Measurements from ENCODE around the gene PHKG1.

DNA sequence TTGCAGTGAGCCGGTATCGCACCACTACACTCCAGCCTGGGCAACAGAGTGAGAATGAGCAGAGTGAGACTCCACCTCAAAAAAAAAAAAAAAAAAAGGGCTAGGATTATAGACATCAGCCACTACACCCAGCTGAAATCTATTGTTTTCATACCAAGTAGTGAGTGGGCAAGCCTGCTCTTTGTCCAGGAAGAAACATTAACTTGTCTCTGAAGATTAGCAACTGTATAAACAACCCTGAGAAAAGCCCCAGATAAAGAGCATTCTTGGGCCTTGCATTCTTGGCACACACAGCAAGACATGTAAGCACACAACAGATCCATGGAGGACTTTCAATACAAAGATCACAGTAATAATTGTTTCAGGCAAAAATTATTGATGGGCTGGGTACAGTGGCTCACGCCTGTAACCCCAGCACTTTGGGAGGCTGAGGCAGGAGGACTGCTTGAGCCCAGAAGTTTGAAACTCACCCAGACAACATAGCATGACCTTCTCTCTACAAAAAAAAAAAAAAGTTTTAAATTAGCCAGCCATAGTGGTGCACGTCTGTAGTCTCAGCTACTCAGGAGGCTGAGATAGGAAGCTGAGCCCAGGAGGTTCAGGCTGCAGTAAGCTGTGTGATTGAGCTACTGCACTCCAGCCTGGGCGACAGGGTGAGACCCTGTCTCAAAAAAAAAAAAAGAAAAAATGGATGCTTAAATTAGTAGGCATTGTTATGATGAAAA lies 45.9 kb downstream of the PHKG1 start:
- TF ChIP-seq FOXM1 (IDR thresholded peaks at IDR 0.05; ENCODE audit: borderline replicate concordance, low read depth) (no peak), TAF1 (IDR thresholded peaks at IDR 0.05; ENCODE audit: low read depth) (no peak), CEBPB (IDR thresholded peaks at IDR 0.05) (no peak), RAD21 (IDR thresholded peaks at IDR 0.05; ENCODE audit: low read depth) (no peak), TEAD4 (IDR thresholded peaks at IDR 0.05) (no peak), CREB1 (IDR thresholded peaks at IDR 0.05; ENCODE audit: low read depth) (no peak), EGR1 (IDR thresholded peaks at IDR 0.05) (no peak), EP300 (IDR thresholded peaks at IDR 0.05; ENCODE audit: borderline replicate concordance) (no peak)
- TF ChIP-seq, protein P1, sequence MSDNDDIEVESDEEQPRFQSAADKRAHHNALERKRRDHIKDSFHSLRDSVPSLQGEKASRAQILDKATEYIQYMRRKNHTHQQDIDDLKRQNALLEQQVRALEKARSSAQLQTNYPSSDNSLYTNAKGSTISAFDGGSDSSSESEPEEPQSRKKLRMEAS (IDR thresholded peaks at IDR 0.05) = no peak
- TF ChIP-seq, protein P2, sequence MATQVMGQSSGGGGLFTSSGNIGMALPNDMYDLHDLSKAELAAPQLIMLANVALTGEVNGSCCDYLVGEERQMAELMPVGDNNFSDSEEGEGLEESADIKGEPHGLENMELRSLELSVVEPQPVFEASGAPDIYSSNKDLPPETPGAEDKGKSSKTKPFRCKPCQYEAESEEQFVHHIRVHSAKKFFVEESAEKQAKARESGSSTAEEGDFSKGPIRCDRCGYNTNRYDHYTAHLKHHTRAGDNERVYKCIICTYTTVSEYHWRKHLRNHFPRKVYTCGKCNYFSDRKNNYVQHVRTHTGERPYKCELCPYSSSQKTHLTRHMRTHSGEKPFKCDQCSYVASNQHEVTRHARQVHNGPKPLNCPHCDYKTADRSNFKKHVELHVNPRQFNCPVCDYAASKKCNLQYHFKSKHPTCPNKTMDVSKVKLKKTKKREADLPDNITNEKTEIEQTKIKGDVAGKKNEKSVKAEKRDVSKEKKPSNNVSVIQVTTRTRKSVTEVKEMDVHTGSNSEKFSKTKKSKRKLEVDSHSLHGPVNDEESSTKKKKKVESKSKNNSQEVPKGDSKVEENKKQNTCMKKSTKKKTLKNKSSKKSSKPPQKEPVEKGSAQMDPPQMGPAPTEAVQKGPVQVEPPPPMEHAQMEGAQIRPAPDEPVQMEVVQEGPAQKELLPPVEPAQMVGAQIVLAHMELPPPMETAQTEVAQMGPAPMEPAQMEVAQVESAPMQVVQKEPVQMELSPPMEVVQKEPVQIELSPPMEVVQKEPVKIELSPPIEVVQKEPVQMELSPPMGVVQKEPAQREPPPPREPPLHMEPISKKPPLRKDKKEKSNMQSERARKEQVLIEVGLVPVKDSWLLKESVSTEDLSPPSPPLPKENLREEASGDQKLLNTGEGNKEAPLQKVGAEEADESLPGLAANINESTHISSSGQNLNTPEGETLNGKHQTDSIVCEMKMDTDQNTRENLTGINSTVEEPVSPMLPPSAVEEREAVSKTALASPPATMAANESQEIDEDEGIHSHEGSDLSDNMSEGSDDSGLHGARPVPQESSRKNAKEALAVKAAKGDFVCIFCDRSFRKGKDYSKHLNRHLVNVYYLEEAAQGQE (IDR thresholded peaks at IDR 0.05; ENCODE audit: low read depth) = no peak
- TF ChIP-seq, protein P3, sequence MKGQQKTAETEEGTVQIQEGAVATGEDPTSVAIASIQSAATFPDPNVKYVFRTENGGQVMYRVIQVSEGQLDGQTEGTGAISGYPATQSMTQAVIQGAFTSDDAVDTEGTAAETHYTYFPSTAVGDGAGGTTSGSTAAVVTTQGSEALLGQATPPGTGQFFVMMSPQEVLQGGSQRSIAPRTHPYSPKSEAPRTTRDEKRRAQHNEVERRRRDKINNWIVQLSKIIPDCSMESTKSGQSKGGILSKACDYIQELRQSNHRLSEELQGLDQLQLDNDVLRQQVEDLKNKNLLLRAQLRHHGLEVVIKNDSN (IDR thresholded peaks at IDR 0.05) = no peak
